GM18502 (cell line): ENCODE results near the gene GDAP2.
"Not testable (repeated sequence)": the region's sequence is repeated elsewhere in the genome, so short reads cannot be mapped to it uniquely, and the experiment has no call there.

Experiments
- ATAC-seq: cut with Tn5 transposase; IDR thresholded peaks from one replicate; pipeline ENCODE4 v1.9.1; 2021; ENCODE audit warnings: mild to moderate bottlenecking; ENCODE audit not compliant: unreplicated experiment, poor library complexity

The GDAP2 gene

GRCh38 chr1:117844478-117844877 is 84.9 kb downstream of the GDAP2 start:
- ATAC-seq, result not testable (repeated sequence)

DNA sequence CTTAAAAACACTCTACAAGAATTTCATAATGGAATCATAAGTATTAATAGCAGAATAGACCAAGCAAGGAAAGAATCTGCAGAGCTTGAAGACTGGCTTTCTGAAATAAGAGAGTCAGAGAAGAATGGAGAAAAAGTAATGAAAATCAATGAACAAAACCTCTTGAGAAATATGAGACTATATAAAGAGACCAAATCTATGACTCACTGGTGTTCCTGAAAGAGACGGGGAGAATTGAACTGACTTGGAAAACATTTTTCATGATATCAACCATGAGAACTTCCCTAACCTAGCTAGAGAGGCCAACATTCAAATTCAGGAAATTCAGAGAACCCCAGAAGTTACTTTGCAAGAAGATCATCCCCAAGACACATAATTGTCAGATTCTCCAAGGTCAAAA is 85.6 kb downstream of the GDAP2 start:
- no peak for ATAC-seq

DNA sequence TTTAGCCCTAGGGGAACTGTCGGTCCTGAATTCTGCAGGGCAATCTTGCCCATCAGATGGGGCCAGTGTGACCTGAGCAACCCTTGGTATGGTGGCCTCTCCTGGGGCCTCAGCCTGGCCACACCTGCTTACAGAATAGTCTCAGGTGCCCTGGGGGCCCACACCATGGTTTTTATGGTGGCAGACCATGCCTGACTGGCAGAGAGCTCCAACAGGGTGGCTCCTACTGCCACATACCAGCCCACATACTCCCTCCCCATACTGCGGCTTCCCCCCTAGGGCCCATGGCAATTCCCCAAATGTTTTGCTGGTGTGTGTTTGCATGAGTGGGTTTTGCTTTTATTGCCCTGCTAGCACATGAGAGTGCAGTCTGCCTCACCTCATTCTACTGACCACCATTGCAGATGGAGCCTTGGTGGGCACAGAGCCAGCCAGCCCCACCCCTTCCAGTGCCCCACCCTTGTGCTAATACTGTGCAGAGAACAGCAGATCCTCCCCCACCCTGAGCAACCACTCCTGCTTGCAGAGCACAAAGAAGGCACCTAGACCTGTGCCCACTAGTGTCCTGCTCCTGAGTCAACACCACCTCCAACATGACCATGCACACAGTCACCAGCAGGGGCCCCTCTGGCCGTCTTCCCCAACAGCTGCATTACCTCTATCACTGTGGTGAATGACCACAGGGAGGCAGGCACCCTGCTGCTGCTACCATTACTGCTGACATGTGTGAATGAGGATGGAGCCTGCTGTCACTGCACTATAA is 86.8 kb downstream of the GDAP2 start:
- ATAC-seq, result no peak

- no peak for ATAC-seq
Measured at GRCh38 chr1:117841117-117841650, 88.2 kb downstream of the GDAP2 start.

- ATAC-seq, result no peak
Measured at GRCh38 chr1:117838911-117839310, 90.5 kb downstream of the GDAP2 start.

- ATAC-seq, result no peak
Measured at GRCh38 chr1:117836069-117836468, 93.4 kb downstream of the GDAP2 start.

GRCh38 chr1:117834416-117834815 is 95.0 kb downstream of the GDAP2 start:
- no peak for ATAC-seq

DNA sequence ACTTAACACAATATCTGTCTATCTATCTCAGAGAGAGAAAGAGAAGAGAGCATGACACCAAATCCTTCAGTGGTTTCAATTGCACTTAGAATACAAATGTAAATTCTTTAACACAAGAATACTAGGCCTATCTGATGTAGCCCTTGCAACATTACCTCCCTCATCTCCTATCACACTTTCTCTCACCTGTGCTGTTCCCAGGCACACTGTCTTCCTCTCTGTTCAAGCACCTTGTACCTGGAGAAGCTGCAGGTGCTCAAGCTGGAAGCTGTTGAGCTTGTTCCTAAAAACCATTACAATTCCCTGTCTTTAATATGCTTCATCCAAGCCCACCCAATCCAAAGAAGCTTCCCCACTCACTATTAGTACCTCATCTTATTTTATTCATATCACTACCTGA is 97.0 kb downstream of the GDAP2 start:
- ATAC-seq, result no peak

- ATAC-seq, result no peak
Measured at GRCh38 chr1:117830222-117830621, 99.2 kb downstream of the GDAP2 start.

DNA sequence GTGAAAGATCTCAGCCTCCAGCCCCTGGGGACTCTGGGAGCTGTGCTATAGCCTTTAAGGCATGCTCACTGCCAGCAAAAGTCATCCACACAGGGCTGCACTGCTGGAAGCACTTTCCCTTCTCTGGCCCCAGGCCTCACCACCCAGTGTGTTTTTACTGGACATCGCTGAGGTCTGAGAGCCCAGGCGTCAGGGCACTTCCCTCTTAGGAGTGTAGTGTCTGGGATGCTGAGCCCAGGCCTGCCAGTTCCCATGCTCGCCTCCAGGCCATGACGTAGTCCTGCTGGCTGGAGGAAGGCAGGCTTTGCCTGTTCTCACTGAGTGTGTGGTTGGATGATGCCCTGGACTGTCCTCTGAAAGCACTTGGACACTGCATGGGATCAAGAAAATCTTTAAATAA is 101.2 kb downstream of the GDAP2 start:
- ATAC-seq, result no peak

DNA sequence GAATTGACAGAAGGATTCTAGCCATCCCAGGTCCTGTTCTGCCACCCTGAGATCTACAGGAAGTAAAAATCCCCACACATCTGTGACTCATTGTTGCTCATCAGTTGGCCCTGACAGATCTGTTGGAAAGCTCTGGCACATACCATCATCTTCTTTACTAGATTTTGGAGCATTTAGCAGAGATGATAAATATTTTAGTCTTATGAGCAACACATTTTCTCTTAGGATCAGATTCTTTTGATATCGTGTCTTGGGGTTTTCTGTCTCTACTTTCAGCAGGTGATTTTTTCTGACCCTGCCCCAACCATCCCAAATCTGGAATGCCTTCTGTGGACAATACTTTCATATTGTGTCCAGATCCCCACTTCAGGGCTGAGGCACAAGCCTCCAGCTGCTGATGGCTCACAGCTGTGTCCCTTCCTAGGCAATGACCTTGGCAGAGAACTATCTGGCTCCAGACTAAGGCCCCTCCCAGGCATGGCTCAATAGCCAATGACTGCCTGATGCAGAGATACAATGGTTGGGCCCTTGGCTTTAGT is 102.8 kb downstream of the GDAP2 start:
- no peak for ATAC-seq

GRCh38 chr1:117826119-117826518 is 103.3 kb downstream of the GDAP2 start:
- no peak for ATAC-seq

- ATAC-seq, result no peak
Measured at GRCh38 chr1:117825414-117825813, 104.0 kb downstream of the GDAP2 start.

DNA sequence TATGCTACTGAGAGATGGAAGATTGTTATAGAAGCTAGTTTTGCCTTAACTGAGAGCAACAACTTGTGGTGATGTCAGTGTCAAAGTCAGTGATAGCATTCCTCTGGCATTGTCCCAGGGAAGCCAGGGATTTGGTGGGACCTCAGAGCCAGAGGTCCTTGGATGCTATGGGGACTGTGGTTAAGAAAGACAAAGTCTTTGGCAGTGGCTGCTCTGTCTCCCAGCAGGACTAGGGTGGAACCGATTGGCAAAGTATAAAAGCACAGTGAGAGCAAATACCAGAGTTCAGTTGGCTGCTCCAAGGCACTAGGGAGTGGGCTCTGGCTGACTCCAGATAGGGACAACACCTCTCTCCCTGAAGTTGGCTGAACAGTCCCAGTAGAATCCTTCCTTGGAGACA is 104.8 kb downstream of the GDAP2 start:
- no peak for ATAC-seq

- no peak for ATAC-seq
Measured at GRCh38 chr1:117821774-117822482, 107.5 kb downstream of the GDAP2 start.

- ATAC-seq, result no peak
Measured at GRCh38 chr1:117821382-117821755, 108.1 kb downstream of the GDAP2 start.

DNA sequence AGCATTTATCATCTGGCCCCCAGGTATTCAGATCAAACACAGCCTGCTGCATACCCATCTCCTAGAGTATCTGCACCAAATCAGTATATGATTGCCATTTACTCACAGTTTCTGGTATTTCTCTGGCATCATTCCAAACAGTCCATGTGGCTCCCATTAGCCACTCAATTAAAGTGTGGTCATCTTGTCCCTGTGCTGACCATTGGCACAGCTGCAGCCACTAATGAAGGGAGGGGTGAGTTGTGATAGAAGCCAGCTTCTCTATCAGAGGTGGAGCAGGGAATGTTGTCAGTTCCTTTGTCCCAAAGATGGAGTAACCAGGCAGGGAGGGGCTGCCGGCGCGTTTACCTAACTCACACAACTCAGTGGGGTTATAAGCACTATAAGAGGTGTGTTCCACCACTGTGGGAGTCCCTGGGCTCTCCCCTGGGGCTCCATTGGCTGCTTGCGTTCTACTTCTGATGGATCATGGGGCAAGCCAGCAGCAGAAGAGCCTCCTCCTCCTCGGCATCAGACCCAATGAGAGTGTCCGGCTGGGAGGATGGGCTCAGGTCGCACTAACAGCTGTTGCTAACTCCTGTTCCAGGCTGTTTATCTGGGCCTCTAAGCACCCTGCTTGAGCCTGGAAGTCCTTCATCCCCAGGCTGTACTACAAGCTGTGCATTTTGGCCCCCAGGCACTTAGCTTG is 108.6 kb downstream of the GDAP2 start:
- no peak for ATAC-seq

DNA sequence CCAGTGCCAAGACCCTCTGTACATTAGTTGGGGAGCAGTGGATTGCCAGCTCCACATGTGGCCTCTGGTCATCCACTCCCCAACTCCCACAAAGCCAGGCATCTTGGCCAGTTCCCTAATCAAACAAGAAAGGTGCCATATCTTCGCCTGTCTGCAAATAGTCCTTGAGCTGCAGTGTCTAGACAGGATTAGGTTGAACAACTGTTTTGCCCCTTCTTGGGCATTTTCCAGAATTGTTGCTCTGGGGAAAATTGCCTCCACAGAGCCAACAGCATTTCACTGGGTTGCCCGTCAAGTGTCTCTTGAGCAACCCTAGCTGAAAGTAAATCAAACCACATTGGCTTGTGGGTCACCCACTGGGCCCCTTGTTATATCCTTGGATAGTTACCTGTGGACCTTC is 109.3 kb downstream of the GDAP2 start:
- no peak for ATAC-seq

- no peak for ATAC-seq
Measured at GRCh38 chr1:117819301-117819700, 110.1 kb downstream of the GDAP2 start.

GRCh38 chr1:117818456-117818855 is 111.0 kb downstream of the GDAP2 start:
- no peak for ATAC-seq

DNA sequence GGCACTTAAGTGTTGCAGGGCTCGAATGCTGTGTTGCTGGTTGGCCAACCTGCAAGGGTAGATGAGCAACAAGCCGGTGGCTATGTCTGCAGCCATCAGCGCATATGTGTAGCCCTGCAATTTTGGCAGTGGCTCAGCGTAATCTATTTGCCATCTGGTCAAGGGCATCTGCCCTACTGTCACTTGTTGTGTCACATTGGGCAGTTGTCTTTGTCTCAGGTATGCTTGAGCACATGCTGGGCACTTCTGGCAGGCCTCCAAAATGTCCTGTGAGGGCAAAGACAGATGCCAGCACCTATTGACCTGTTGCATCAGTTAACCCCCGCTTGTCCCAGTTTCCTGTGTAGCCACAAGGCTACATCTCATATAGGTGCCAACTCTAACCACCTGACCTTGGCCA is 111.8 kb downstream of the GDAP2 start:
- no peak for ATAC-seq
